ENCODE data around the gene UCKL1.

DNA sequence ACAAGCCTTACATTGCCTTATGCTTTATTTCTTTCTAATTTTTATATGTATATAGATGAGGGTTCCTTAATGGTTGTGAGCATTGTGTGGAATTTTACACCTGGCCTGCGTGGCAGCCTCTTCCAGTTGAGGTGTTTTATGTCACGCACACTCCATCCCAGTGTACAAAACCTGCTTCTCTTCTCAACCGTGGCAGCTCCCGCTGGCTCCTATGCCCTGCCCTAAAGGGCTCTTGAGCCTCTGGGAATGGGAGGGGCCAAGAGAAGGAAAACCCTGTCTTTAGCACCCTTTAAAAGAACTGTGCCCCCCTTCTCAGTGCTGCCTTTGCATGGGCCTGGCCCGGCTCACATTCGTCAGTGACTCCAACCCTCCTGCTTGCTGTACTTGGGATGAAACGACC lies 65.6 kb downstream of the UCKL1 start:
- TF ChIP-seq, protein P1, sequence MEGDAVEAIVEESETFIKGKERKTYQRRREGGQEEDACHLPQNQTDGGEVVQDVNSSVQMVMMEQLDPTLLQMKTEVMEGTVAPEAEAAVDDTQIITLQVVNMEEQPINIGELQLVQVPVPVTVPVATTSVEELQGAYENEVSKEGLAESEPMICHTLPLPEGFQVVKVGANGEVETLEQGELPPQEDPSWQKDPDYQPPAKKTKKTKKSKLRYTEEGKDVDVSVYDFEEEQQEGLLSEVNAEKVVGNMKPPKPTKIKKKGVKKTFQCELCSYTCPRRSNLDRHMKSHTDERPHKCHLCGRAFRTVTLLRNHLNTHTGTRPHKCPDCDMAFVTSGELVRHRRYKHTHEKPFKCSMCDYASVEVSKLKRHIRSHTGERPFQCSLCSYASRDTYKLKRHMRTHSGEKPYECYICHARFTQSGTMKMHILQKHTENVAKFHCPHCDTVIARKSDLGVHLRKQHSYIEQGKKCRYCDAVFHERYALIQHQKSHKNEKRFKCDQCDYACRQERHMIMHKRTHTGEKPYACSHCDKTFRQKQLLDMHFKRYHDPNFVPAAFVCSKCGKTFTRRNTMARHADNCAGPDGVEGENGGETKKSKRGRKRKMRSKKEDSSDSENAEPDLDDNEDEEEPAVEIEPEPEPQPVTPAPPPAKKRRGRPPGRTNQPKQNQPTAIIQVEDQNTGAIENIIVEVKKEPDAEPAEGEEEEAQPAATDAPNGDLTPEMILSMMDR (IDR thresholded peaks at IDR 0.05), result no peak
- no peak for TF ChIP-seq POLR2A (IDR thresholded peaks at IDR 0.05)
